ENCODE measurements around the gene TLR10. TPM values are rescaled to one million over a fixed set of nuclear protein-coding genes. Genes with fewer than 3 reads are reported as not detected.
A peak's percentile ranks its signal among the peaks of the same experiment; 100 is the strongest.

The TLR10 gene
- total RNA-seq, 2 experiments from 2014 or later = not detected

- no peak overlapping the region for H3K27ac Mint-ChIP-seq
- DNase-seq (peak in 2 of 14 experiments; percentile 23 to 28), ATAC-seq (ENCODE audit: poor library complexity) (no peak)
- no peak overlapping the region for H3K27ac ChIP-seq (ENCODE audit: low read depth in 1 of 2, low read length in 2 of 2)
- peaks cover 5% of the 10 kb centered on the region for H3K4me1 Mint-ChIP-seq (ENCODE audit: low read depth)
- H3K4me3 Mint-ChIP-seq = no peak overlapping the region
- peaks cover 8% of the 10 kb centered on the region for H3K36me3 Mint-ChIP-seq (ENCODE audit: low read depth)
- intact Hi-C loops (cut with DNase I, micrococcal nuclease) = no loop called here
- no peaks in the 10 kb centered on the region for H3K27me3 Mint-ChIP-seq
- H3K9me3 ChIP-seq (ENCODE audit: control insufficient read depth in 1 of 2, insufficient read depth in 1 of 2, low read length in 2 of 2) = peaks cover 0 to 10% of the 10 kb centered on the region in 2 experiments
- no peaks in the 10 kb centered on the region for H3K27me3 ChIP-seq (ENCODE audit: control insufficient read depth in 1 of 2, insufficient read depth in 2 of 2, low read length in 2 of 2)
- ChIA-PET CTCF (interaction anchor here (0.6 kb wide), 1 partner anchor 1212 kb away, joined by 3 read pairs; no protein-coding TSS in a partner anchor), POLR2A (no interaction called here)
- H3K4me3 ChIP-seq (ENCODE audit: low read length) = no peak overlapping the region
- H3K9me3 Mint-ChIP-seq = peaks cover 12% of the 10 kb centered on the region
- H3K4me1 ChIP-seq (ENCODE audit: insufficient read depth, low read length) = no peaks in the 10 kb centered on the region
- TF ChIP-seq CTCF (IDR thresholded peaks at IDR 0.05) = no peak
- no peaks in the 10 kb centered on the region for H3K36me3 ChIP-seq (ENCODE audit: insufficient read depth, low read length)
Observed at GRCh38 chr4:38743866-38744265, 38.9 kb downstream of the TLR10 start.

- Histone ChIP-seq H3K4me1 (ENCODE audit: insufficient read depth, low read length) (no peaks in the 10 kb centered on the region), H3K9me3 (ENCODE audit: control insufficient read depth in 1 of 2, insufficient read depth in 1 of 2, low read length in 2 of 2) (no peaks in the 10 kb centered on the region), H3K36me3 (ENCODE audit: insufficient read depth, low read length) (no peaks in the 10 kb centered on the region), H3K4me3 (ENCODE audit: low read length) (no peak overlapping the region), H3K27ac (ENCODE audit: low read depth in 1 of 2, low read length in 2 of 2) (no peak overlapping the region), H3K27me3 (ENCODE audit: control insufficient read depth in 1 of 2, insufficient read depth in 2 of 2, low read length in 2 of 2) (no peaks in the 10 kb centered on the region)
- ChIA-PET POLR2A (interaction anchor here (0.6 kb wide), 1 partner anchor 214 kb away, joined by 3 read pairs; no protein-coding TSS in a partner anchor), CTCF (interaction anchor here (1.0 kb wide), 1 partner anchor 9 kb away, joined by 3 read pairs; no protein-coding TSS in a partner anchor)
- intact Hi-C loops (cut with DNase I, micrococcal nuclease) = no loop called here
- Mint-ChIP-seq H3K36me3 (ENCODE audit: low read depth) (no peaks in the 10 kb centered on the region), H3K4me3 (no peak overlapping the region), H3K27ac (no peak overlapping the region), H3K27me3 (no peaks in the 10 kb centered on the region), H3K4me1 (ENCODE audit: low read depth) (peaks cover 5% of the 10 kb centered on the region), H3K9me3 (no peaks in the 10 kb centered on the region)
- ATAC-seq (ENCODE audit: poor library complexity) (no peak), DNase-seq (no peak)
- TF ChIP-seq CTCF (IDR thresholded peaks at IDR 0.05) = no peak
Observed at GRCh38 chr4:38740303-38740702, 42.5 kb downstream of the TLR10 start.

- CTCF ChIA-PET = interaction anchor here (0.6 kb wide), 1 partner anchor 288 kb away, joined by 4 read pairs; no protein-coding TSS in a partner anchor
- H3K4me3 Mint-ChIP-seq = no peak overlapping the region
- Histone ChIP-seq H3K4me3 (ENCODE audit: low read length) (no peak overlapping the region), H3K27ac (ENCODE audit: low read depth in 1 of 2, low read length in 2 of 2) (no peak overlapping the region), H3K4me1 (ENCODE audit: insufficient read depth, low read length) (no peaks in the 10 kb centered on the region), H3K36me3 (ENCODE audit: insufficient read depth, low read length) (no peaks in the 10 kb centered on the region), H3K27me3 (ENCODE audit: control insufficient read depth in 1 of 2, insufficient read depth in 2 of 2, low read length in 2 of 2) (no peaks in the 10 kb centered on the region), H3K9me3 (ENCODE audit: control insufficient read depth in 1 of 2, insufficient read depth in 1 of 2, low read length in 2 of 2) (no peaks in the 10 kb centered on the region)
- DNase-seq = no peak
- no peak for TF ChIP-seq CTCF (IDR thresholded peaks at IDR 0.05)
- H3K4me1 Mint-ChIP-seq (ENCODE audit: low read depth) = peaks cover 5% of the 10 kb centered on the region
- intact Hi-C loops (cut with DNase I, micrococcal nuclease) = no loop called here
- no peak for ATAC-seq (ENCODE audit: poor library complexity)
- H3K27me3 Mint-ChIP-seq = no peaks in the 10 kb centered on the region
- no peaks in the 10 kb centered on the region for H3K9me3 Mint-ChIP-seq
- H3K27ac Mint-ChIP-seq = no peak overlapping the region
- POLR2A ChIA-PET = no interaction called here
- no peaks in the 10 kb centered on the region for H3K36me3 Mint-ChIP-seq (ENCODE audit: low read depth)
Observed at GRCh38 chr4:38738940-38739803, 43.6 kb downstream of the TLR10 start.

All from CD4-positive, alpha-beta T cell (primary cell).